ENCODE data around the gene LY86. TPM values are rescaled to one million over a fixed set of nuclear protein-coding genes. Genes with fewer than 3 reads are reported as not detected.
A peak's percentile ranks its signal among the peaks of the same experiment; 100 is the strongest.
"Not testable (repeated sequence)": the region's sequence is repeated elsewhere in the genome, so short reads cannot be mapped to it uniquely, and the experiment has no call there.

The LY86 gene
- polyA plus RNA-seq, 4 donors: 2.8 to 3.4 (median 3.0) TPM; not detected in 1

- Histone ChIP-seq H3K4me1 (ENCODE audit: control insufficient read depth in 3 of 3, insufficient read depth in 2 of 3, low read depth in 1 of 3, low read length in 2 of 3) (no peaks in the 10 kb centered on the region), H3K9me3 (ENCODE audit: control insufficient read depth in 2 of 2, insufficient read depth in 1 of 2, low read depth in 1 of 2, low read length in 1 of 2) (no peaks in the 10 kb centered on the region), H3K36me3 (ENCODE audit: control insufficient read depth in 3 of 3, insufficient read depth in 2 of 3, low read depth in 1 of 3, low read length in 3 of 3) (no peaks in the 10 kb centered on the region), H3K27ac (ENCODE audit: low read depth in 1 of 3, low read length in 2 of 3) (no peak overlapping the region), H3K27me3 (ENCODE audit: control insufficient read depth in 3 of 3, insufficient read depth in 3 of 3, low read length in 3 of 3) (no peaks in the 10 kb centered on the region), H3K4me3 (ENCODE audit: low read depth in 1 of 3, low read length in 3 of 3) (no peak overlapping the region)
- 61 to 65% (median 65%) methylated on average over 3 of the region's 3 CpGs for WGBS, 3 donors
- FAIRE-seq (no peak), DNase-seq (no peak)
These were observed 16.0 kb downstream of the LY86 start for GRCh38 chr6:6604566-6604965.

- H3K4me1 ChIP-seq (ENCODE audit: control insufficient read depth in 3 of 3, insufficient read depth in 2 of 3, low read depth in 1 of 3, low read length in 2 of 3): peaks cover 0 to 4% (median 0%) of the 10 kb centered on the region in 3 donors
- H3K36me3 ChIP-seq (ENCODE audit: control insufficient read depth in 3 of 3, insufficient read depth in 2 of 3, low read depth in 1 of 3, low read length in 3 of 3): no peaks in the 10 kb centered on the region
- H3K9me3 ChIP-seq (ENCODE audit: control insufficient read depth in 2 of 2, insufficient read depth in 1 of 2, low read depth in 1 of 2, low read length in 1 of 2): no peaks in the 10 kb centered on the region
- H3K27me3 ChIP-seq (ENCODE audit: control insufficient read depth in 3 of 3, insufficient read depth in 3 of 3, low read length in 3 of 3): no peaks in the 10 kb centered on the region
- no peak for FAIRE-seq
- whole genome bisulfite sequencing, 3 donors: 86 to 88% (median 86%) methylated on average over 13 of the region's 13 CpGs
- DNase-seq: no peak
- H3K4me3 ChIP-seq (ENCODE audit: low read depth in 1 of 3, low read length in 3 of 3): no peak overlapping the region
- no peak overlapping the region for H3K27ac ChIP-seq (ENCODE audit: low read depth in 1 of 3, low read length in 2 of 3)
These were observed 17.4 kb downstream of the LY86 start for GRCh38 chr6:6605873-6606272.

- not testable (repeated sequence) for H3K27ac ChIP-seq (ENCODE audit: low read depth in 1 of 3, low read length in 2 of 3); DNase-seq; FAIRE-seq; H3K27me3 ChIP-seq (ENCODE audit: control insufficient read depth in 3 of 3, insufficient read depth in 3 of 3, low read length in 3 of 3); H3K4me1 ChIP-seq (ENCODE audit: control insufficient read depth in 3 of 3, insufficient read depth in 2 of 3, low read depth in 1 of 3, low read length in 2 of 3); H3K9me3 ChIP-seq (ENCODE audit: control insufficient read depth in 2 of 2, insufficient read depth in 1 of 2, low read depth in 1 of 2, low read length in 1 of 2); H3K36me3 ChIP-seq (ENCODE audit: control insufficient read depth in 3 of 3, insufficient read depth in 2 of 3, low read depth in 1 of 3, low read length in 3 of 3); H3K4me3 ChIP-seq (ENCODE audit: low read depth in 1 of 3, low read length in 3 of 3)
- WGBS, 3 donors: 94 to 96% (median 95%) methylated on average over 41 to 47 of the region's 47 CpGs
These were observed 18.0 kb downstream of the LY86 start for GRCh38 chr6:6606391-6607030.

- Histone ChIP-seq H3K9me3 (ENCODE audit: control insufficient read depth in 2 of 2, insufficient read depth in 1 of 2, low read depth in 1 of 2, low read length in 1 of 2) (no peaks in the 10 kb centered on the region), H3K4me3 (ENCODE audit: low read depth in 1 of 3, low read length in 3 of 3) (no peak overlapping the region), H3K4me1 (ENCODE audit: control insufficient read depth in 3 of 3, insufficient read depth in 2 of 3, low read depth in 1 of 3, low read length in 2 of 3) (peaks cover 0 to 4% (median 0%) of the 10 kb centered on the region in 3 donors), H3K27me3 (ENCODE audit: control insufficient read depth in 3 of 3, insufficient read depth in 3 of 3, low read length in 3 of 3) (peaks cover 0 to 3% (median 0%) of the 10 kb centered on the region in 3 donors), H3K36me3 (ENCODE audit: control insufficient read depth in 3 of 3, insufficient read depth in 2 of 3, low read depth in 1 of 3, low read length in 3 of 3) (no peaks in the 10 kb centered on the region), H3K27ac (ENCODE audit: low read depth in 1 of 3, low read length in 2 of 3) (peak overlapping the region in 1 of 3 donors; percentile 4)
- FAIRE-seq (no peak), DNase-seq (no peak)
- WGBS, 3 donors: 71 to 83% (median 81%) methylated on average over 2 of the region's 2 CpGs
These were observed 20.9 kb downstream of the LY86 start for GRCh38 chr6:6609450-6609849.

GRCh38 chr6:6610031-6610591 lies 21.6 kb downstream of the LY86 start:
- no peak for DNase-seq

GRCh38 chr6:6611486-6611885 lies 23.0 kb downstream of the LY86 start:
- no peak for DNase-seq
- no peak for FAIRE-seq
- Histone ChIP-seq H3K4me1 (ENCODE audit: control insufficient read depth in 3 of 3, insufficient read depth in 2 of 3, low read depth in 1 of 3, low read length in 2 of 3) (peaks cover 0 to 4% (median 0%) of the 10 kb centered on the region in 3 donors), H3K36me3 (ENCODE audit: control insufficient read depth in 3 of 3, insufficient read depth in 2 of 3, low read depth in 1 of 3, low read length in 3 of 3) (no peaks in the 10 kb centered on the region), H3K27ac (ENCODE audit: low read depth in 1 of 3, low read length in 2 of 3) (peak overlapping the region in 1 of 3 donors; percentile 23), H3K27me3 (ENCODE audit: control insufficient read depth in 3 of 3, insufficient read depth in 3 of 3, low read length in 3 of 3) (peaks cover 0 to 8% (median 0%) of the 10 kb centered on the region in 3 donors), H3K9me3 (ENCODE audit: control insufficient read depth in 2 of 2, insufficient read depth in 1 of 2, low read depth in 1 of 2, low read length in 1 of 2) (no peaks in the 10 kb centered on the region), H3K4me3 (ENCODE audit: low read depth in 1 of 3, low read length in 3 of 3) (no peak overlapping the region)
- 88 to 92% (median 92%) methylated on average over 12 of the region's 12 CpGs for WGBS, 3 donors

More at GRCh38 chr6:6610031-6610591, 21.6 kb downstream of the LY86 start:
- Histone ChIP-seq H3K36me3 (ENCODE audit: control insufficient read depth in 3 of 3, insufficient read depth in 2 of 3, low read depth in 1 of 3, low read length in 3 of 3) (no peaks in the 10 kb centered on the region), H3K27me3 (ENCODE audit: control insufficient read depth in 3 of 3, insufficient read depth in 3 of 3, low read length in 3 of 3) (peaks cover 0 to 6% (median 0%) of the 10 kb centered on the region in 3 donors), H3K4me1 (ENCODE audit: control insufficient read depth in 3 of 3, insufficient read depth in 2 of 3, low read depth in 1 of 3, low read length in 2 of 3) (peaks cover 0 to 4% (median 0%) of the 10 kb centered on the region in 3 donors), H3K27ac (ENCODE audit: low read depth in 1 of 3, low read length in 2 of 3) (peak overlapping the region in 1 of 3 donors; percentile 79), H3K9me3 (ENCODE audit: control insufficient read depth in 2 of 2, insufficient read depth in 1 of 2, low read depth in 1 of 2, low read length in 1 of 2) (no peaks in the 10 kb centered on the region), H3K4me3 (ENCODE audit: low read depth in 1 of 3, low read length in 3 of 3) (no peak overlapping the region)
- WGBS, 3 donors: 80 to 89% (median 87%) methylated on average over 10 of the region's 10 CpGs
- FAIRE-seq: no peak

GRCh38 chr6:6612308-6612707 lies 23.8 kb downstream of the LY86 start:
- Histone ChIP-seq H3K4me3 (ENCODE audit: low read depth in 1 of 3, low read length in 3 of 3) (no peak overlapping the region), H3K4me1 (ENCODE audit: control insufficient read depth in 3 of 3, insufficient read depth in 2 of 3, low read depth in 1 of 3, low read length in 2 of 3) (peaks cover 0 to 4% (median 0%) of the 10 kb centered on the region in 3 donors), H3K9me3 (ENCODE audit: control insufficient read depth in 2 of 2, insufficient read depth in 1 of 2, low read depth in 1 of 2, low read length in 1 of 2) (no peaks in the 10 kb centered on the region), H3K36me3 (ENCODE audit: control insufficient read depth in 3 of 3, insufficient read depth in 2 of 3, low read depth in 1 of 3, low read length in 3 of 3) (no peaks in the 10 kb centered on the region), H3K27ac (ENCODE audit: low read depth in 1 of 3, low read length in 2 of 3) (no peak overlapping the region), H3K27me3 (ENCODE audit: control insufficient read depth in 3 of 3, insufficient read depth in 3 of 3, low read length in 3 of 3) (peaks cover 0 to 8% (median 0%) of the 10 kb centered on the region in 3 donors)
- 78 to 86% (median 79%) methylated on average over 7 of the region's 7 CpGs for WGBS, 3 donors
- FAIRE-seq (no peak), DNase-seq (no peak)

- not testable (repeated sequence) for DNase-seq; H3K4me3 ChIP-seq (ENCODE audit: low read depth in 1 of 3, low read length in 3 of 3); H3K36me3 ChIP-seq (ENCODE audit: control insufficient read depth in 3 of 3, insufficient read depth in 2 of 3, low read depth in 1 of 3, low read length in 3 of 3); H3K27ac ChIP-seq (ENCODE audit: low read depth in 1 of 3, low read length in 2 of 3); FAIRE-seq; H3K9me3 ChIP-seq (ENCODE audit: control insufficient read depth in 2 of 2, insufficient read depth in 1 of 2, low read depth in 1 of 2, low read length in 1 of 2); H3K27me3 ChIP-seq (ENCODE audit: control insufficient read depth in 3 of 3, insufficient read depth in 3 of 3, low read length in 3 of 3); H3K4me1 ChIP-seq (ENCODE audit: control insufficient read depth in 3 of 3, insufficient read depth in 2 of 3, low read depth in 1 of 3, low read length in 2 of 3)
- 93 to 95% (median 93%) methylated on average over 36 to 43 of the region's 43 CpGs for WGBS, 3 donors
These were observed 24.7 kb downstream of the LY86 start for GRCh38 chr6:6613103-6613718.
